ENCODE results near the gene DISC1.

Gene DISC1

GRCh38 chr1:231931146-231931545 lies 304.6 kb downstream of the DISC1 start:
- no peak for TF ChIP-seq ZFX (IDR thresholded peaks at IDR 0.05)
- TF ChIP-seq, protein P1, sequence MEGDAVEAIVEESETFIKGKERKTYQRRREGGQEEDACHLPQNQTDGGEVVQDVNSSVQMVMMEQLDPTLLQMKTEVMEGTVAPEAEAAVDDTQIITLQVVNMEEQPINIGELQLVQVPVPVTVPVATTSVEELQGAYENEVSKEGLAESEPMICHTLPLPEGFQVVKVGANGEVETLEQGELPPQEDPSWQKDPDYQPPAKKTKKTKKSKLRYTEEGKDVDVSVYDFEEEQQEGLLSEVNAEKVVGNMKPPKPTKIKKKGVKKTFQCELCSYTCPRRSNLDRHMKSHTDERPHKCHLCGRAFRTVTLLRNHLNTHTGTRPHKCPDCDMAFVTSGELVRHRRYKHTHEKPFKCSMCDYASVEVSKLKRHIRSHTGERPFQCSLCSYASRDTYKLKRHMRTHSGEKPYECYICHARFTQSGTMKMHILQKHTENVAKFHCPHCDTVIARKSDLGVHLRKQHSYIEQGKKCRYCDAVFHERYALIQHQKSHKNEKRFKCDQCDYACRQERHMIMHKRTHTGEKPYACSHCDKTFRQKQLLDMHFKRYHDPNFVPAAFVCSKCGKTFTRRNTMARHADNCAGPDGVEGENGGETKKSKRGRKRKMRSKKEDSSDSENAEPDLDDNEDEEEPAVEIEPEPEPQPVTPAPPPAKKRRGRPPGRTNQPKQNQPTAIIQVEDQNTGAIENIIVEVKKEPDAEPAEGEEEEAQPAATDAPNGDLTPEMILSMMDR (conservative IDR thresholded peaks at IDR 0.05) = no peak
- no peak overlapping the region for H3K27ac ChIP-seq

- no peak for TF ChIP-seq ZFX (IDR thresholded peaks at IDR 0.05)
- TF ChIP-seq, protein P1 (conservative IDR thresholded peaks at IDR 0.05) = peak; percentile 84
- H3K27ac ChIP-seq = no peak overlapping the region
Observed at GRCh38 chr1:231931846-231932454, 305.4 kb downstream of the DISC1 start.

GRCh38 chr1:231933711-231934626 lies 307.4 kb downstream of the DISC1 start:
- TF ChIP-seq, protein P1 (conservative IDR thresholded peaks at IDR 0.05) = no peak
- no peak for TF ChIP-seq ZFX (IDR thresholded peaks at IDR 0.05)
- no peak overlapping the region for H3K27ac ChIP-seq

DNA sequence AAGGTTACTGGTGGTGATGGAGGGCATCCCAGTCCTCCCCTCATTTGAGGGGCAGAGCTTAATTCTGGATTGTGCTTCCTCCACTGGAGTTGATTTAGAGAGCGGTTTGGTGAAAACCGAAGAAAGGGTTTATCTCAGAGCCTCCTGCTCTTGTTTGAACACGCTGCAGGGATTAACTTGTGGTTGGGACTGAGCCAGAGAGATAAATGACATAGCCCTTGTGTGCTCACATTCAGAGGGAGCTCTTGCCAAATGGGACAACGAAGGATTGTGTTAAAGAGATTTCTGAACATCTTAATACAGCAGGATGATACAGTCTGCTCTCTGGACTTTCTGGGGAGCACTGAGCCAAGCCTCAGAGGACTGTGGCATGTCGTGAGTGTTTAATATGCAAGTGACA lies 308.2 kb downstream of the DISC1 start:
- TF ChIP-seq, protein P1 (conservative IDR thresholded peaks at IDR 0.05) = no peak
- TF ChIP-seq ZFX (IDR thresholded peaks at IDR 0.05) = no peak
- no peak overlapping the region for H3K27ac ChIP-seq

GRCh38 chr1:231935856-231936255 lies 309.3 kb downstream of the DISC1 start:
- H3K27ac ChIP-seq = no peak overlapping the region
- TF ChIP-seq, protein P1 (conservative IDR thresholded peaks at IDR 0.05) = no peak
- TF ChIP-seq ZFX (IDR thresholded peaks at IDR 0.05) = no peak

GRCh38 chr1:231936983-231937775 lies 310.6 kb downstream of the DISC1 start:
- TF ChIP-seq, protein P1 (conservative IDR thresholded peaks at IDR 0.05) = no peak
- no peak for TF ChIP-seq ZFX (IDR thresholded peaks at IDR 0.05)

More at GRCh38 chr1:231936983-231937775, 310.6 kb downstream of the DISC1 start:
- no peak overlapping the region for H3K27ac ChIP-seq
